T-helper 1 cell treated with Interleukin-12 subunit alpha and Interleukin-12 subunit beta and Interleukin-4 antibody, amounts not matched to agents 30 ng/mL and 1 ng/mL, for 36 hours (primary cell): Measurements from ENCODE around the gene COG8. TPM values are rescaled to one million over a fixed set of nuclear protein-coding genes. Genes with fewer than 3 reads are reported as not detected.

Experiments used
- intact Hi-C: fragments of 100-400 bp; cut with micrococcal nuclease; formaldehyde crosslinking; loops from one replicate; pipeline ENCODE4 v1.15.1; 2024
- total RNA-seq: library from RNA; stranded (reverse); gene quantifications from 2 replicates; pipeline ENCODE4 v1.2.3, GENCODE V29; 2022

COG8 gene
- total RNA-seq, 1 donor from 2014 or later = 35.8 TPM

- intact Hi-C loops = no loop called here
Observed at GRCh38 chr16:69348222-69348621, 8.9 kb upstream of the COG8 start.

- intact Hi-C loops = no loop called here
Observed at GRCh38 chr16:69346683-69347082, 7.3 kb upstream of the COG8 start.

GRCh38 chr16:69345923-69346322 is 6.6 kb upstream of the COG8 start:
- intact Hi-C loops = no loop called here

GRCh38 chr16:69344171-69344570 is 4.8 kb upstream of the COG8 start:
- intact Hi-C loops = no loop called here

GRCh38 chr16:69340095-69340644 is 806 bp upstream of the COG8 start:
- intact Hi-C loops = loop anchor here (1.0 kb wide), 2 partner anchors 10 to 29 kb away; partner anchors contain the start of genes PDF and VPS4A

DNA sequence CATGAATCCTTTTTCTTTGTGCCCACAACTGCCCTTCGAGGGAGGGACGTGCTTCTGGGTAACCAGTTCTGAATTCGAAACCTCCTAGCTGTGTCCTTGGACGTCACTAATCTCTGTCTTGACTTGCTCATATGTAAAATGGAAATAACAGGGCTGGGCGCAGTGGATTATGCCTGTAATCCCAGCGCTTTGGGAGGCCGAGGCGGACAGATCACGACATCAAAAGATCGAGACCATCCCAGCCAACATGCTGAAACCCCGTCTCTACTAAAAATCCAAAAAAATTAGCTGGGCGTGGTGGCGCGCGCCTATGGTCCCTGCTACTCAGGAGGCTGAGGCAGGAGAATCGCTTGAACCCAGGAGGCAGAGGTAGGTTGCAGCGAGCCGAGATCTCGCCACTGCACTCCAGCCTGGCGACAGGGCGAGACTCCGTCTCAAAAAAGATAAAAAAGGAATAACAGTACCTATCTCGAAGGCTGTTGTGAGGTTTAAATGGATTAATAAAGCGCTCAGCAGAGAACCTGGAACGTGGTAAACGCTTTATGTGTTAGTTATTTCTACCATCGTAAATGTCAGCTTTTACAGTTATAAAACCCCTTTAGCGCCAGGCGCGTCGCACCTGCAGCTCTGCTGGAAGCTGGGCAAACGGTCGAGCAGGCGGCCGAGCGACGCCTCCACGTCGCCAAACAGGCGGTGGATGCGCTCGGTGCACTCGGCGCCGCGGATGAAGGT is 641 bp downstream of the COG8 start:
- intact Hi-C loops = loop anchor here (2.0 to 10.0 kb wide), 9 partner anchors 46 to 1256 kb away; partner anchors contain the start of genes EXOSC6, NFAT5, NOB1 and PRMT7

DNA sequence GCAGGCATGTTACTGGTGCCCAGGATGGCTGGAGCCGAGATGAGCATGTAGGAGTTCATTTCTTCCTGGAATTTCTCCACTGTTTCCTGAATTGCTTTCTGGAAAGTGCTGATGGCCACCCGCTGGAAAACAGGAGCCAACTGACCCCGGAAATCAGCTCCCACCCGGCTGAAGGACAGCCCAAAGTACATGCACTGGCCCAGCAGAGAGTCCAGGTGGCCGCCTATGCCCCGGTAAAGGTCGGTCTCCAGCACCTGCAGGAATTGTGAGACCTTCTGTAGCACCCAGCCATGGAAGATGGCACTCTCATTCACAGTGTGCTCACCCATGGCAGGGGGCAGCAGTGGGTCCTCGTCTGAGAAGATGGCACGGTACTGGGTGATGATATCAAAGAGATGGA is 4.7 kb downstream of the COG8 start:
- intact Hi-C loops = loop anchor here (5.0 to 10.0 kb wide), 3 partner anchors 920 to 1252 kb away; partner anchors contain the start of genes EXOSC6 and SLC7A6

- intact Hi-C loops = loop anchor here (1.0 to 10.0 kb wide), 9 partner anchors 10 to 1066 kb away; partner anchors contain the start of genes CYB5B, EXOSC6, NOB1 and SLC7A6
Observed at GRCh38 chr16:69330286-69331109, 8.9 kb downstream of the COG8 start, which contains the start of gene PDF. Gene PDF (minus strand): TSS chr16:69330588. CDS start chr16:69330570, 18 bp downstream.

DNA sequence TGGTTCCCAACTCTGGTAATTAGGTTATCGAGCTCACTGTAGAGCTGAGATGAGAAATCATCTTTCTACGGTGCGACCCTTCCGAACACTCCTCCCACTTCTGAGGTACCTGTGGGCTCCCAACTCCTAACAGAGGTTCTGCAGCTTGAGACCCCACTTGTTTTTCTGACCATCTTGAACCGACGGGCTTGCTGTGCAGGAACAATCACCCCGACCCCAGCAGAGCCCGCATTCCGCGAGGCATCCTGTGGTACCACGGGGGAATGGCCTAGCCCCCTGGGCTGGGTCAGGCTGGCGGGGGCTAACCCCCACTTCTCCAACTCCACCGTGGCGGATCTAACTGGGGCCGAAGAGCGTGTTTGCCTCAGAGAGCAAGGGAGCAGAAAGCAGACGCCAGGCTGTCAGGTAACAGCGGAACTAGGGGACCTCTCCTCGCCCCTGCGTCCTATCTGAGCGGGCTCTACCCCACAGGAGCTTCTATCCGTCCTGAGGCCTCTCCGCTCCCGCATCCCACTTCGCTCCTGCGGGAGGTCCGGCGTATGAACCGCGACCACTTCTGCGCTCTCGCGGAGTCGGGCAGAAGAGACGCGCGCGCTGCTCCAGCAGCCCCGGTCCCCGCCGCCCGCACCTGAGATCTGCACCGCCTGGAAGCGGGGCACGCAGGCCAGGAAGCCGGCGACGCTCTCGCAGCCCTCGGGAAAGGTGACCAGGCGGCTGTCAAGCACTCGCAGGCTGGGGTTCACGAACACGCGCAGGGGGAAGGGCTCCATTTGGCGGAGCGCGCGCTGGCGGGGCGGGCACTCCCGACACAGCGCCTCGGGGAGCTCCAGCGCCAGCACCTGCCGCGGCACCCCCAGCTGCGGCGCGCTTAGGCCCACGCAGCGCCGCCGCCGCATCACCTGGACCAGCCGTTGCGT is 9.7 kb downstream of the COG8 start:
- intact Hi-C loops = loop anchor here (1.0 to 10.0 kb wide), 9 partner anchors 11 to 1065 kb away; partner anchors contain the start of genes CYB5B, EXOSC6, NOB1 and SLC7A6

GRCh38 chr16:69328854-69329316 is 10.5 kb downstream of the COG8 start:
- intact Hi-C loops = no loop called here

DNA sequence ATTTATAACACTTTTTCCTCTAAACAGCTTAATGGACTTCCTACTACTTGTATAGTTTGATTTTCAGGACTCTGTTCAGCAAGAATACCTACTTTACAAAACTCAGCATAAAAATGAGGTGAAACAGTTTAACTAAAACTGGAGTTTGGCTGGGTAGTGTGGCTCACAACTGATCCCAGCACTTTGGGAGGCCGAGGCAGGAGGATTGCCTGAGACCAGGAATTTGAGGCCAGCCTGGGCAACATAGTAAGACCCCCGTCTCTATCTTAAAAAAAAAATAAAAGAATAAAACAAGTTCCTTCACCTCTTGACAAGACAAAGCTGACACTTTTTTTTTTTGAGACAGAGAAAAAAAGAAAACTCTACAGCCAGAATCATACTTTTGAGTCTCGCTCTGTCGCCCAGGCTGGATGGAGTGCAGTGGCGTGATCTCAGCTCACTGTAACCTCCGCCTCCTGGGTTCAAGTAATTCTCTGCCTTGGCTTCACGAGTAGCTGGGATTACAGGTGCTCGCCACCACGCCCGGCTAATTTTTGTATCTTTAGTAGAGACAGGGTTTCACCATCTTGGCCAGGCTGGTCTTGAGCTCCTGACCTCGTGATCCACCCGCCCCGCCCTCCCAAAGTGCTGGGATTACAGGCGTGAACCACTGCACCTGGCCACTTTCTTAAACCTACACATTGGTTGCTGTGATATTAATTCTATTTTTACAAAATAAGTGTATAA is 11.6 kb downstream of the COG8 start:
- intact Hi-C loops = no loop called here

DNA sequence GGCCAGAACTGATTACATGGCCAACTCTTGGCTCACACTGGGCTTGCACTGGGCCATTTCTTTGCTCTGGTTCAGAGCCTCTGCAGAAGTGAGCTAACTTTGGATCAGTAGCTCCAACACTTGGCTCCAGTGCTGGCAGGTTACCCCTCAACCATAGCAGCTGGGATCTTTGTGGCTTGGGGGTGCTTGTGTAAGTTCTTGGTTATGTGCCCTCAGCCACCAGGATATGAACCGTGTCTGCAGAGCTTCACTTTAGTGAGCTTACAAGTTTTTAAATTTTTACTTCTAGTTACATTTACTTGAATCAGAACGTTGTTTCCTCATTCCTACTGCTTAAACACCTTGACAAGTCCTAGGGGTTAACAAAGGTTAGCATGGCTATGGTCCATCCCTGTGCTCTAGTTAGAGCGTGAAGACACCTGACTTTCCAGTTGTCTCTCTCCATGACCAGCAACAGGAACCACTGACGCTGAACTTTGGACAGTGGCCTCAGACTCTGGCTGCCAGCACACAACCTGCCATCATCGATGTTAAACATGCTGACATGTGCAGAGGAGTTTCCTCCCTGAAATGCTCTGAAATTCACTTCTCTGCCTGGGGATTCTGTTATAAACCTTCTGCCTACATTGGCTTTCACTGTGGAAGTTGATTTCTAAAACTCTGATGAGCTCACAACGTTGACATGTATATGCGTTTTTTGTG is 13.0 kb downstream of the COG8 start:
- intact Hi-C loops = no loop called here

GRCh38 chr16:69325784-69326171 is 13.6 kb downstream of the COG8 start:
- intact Hi-C loops = no loop called here

DNA sequence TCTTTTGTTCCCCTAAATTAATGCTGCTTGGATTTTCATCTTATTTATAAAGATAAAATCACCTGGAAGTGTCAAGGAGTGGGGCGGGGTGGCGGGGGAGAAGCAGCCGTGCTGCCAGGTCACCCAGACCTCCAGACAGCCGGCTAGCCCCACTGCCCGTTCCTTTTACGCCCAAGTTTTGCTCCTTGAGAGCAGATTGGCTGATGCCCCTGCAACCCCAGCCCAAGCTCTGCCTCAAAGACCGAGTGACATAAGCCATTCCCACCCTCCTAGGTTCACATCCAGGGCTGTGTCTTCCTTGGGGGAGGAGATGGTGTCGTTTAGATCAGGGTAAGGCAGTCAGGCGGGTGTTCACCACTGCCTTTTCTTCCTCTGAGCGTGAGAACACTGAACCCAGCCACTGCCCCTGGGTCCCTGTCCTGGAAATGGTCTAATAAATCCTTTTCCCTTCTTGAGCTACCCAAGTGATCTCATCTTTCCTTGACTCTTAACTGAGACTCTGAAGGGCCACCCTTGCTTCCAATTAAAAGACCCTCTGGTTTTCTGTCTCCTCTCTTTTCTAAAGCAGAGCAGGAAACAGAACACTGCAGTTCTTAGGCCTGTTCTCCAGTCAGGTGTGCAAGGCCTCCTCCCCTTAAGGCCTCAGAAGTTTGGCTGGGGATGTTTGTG is 14.6 kb downstream of the COG8 start:
- intact Hi-C loops = no loop called here

- intact Hi-C loops = no loop called here
Observed at GRCh38 chr16:69324013-69324531, 15.3 kb downstream of the COG8 start.

DNA sequence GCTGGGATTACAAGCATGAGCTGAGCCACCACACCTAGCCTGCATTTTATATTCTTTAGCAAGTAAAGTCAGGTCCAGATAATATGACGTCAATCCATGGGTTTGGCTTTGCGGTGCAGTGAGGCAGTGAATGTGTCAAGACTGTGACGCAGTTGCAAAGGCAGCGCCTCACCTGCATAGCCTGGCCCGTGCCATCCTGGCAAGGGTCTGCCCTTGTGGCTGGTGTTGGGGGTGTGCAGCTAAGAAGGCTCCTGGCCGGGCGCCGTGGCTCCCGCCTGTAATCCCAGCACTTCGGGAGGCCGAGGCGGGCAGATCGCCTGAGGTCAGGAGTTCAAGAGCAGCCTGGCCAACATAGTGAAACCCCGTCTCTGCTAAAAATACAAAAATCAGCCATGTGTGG is 15.9 kb downstream of the COG8 start:
- intact Hi-C loops = no loop called here

DNA sequence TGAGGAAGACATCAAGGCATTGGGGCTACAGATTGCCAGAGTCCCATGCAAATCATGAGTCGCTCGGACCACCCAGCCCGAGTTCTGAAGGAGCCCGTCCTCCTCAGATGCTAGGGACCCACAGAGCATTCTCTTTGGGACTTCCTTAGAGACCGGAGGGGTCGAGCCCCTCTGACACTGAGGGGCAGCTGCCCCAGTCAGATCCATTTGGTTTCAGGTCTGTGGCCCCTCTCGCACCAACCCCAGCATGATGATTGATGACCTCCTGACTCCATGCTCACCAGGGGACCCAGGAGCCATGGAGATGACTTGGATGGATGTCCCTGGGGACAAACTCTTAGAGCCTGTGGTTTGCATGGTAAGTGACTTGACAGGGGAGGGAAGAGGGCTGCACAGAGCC is 17.0 kb downstream of the COG8 start:
- intact Hi-C loops = no loop called here

DNA sequence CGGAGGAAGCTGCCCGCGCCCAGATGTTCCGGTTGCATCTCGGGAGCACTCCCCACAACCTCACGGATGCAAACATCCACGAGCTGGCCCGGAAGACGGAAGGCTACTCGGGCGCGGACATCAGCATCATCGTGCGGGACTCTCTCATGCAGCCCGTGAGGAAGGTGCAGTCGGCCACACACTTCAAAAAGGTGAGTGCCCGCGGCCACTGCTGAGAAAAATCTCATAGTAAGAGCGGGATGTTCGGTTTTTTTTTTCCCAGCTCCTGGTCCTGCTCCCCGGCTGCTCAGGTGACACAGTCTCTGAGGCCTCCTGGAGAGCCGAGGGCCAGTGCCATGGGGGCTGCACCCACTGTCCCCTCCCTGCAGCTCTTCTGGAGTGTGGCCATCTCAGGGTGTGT is 18.3 kb downstream of the COG8 start:
- intact Hi-C loops = no loop called here

DNA sequence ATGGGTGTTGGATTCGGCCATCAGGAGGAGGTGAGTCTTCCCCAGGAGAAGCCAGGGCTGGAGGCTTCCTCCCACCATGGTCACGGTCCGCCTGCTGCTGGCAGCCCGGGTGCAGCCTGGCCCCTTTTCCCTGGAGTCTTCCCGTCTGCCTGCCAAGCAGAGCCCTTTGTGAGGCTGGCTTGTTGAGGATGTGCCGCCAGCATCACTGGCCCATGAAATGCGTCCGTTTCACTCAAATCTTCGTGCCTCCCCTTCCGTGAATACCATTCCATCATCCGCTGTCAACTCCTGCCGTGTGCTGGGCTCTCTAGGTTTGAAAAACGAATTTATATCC is 18.7 kb downstream of the COG8 start:
- intact Hi-C loops = no loop called here
